K562 (cell line): ENCODE data around the gene CHD5. TPM values are rescaled to one million over a fixed set of nuclear protein-coding genes. Genes with fewer than 3 reads are reported as not detected.

Experiments
- ADNP ChIP-seq: fragments of 200-800 bp; sonication (Bioruptor generic); IDR thresholded peaks from 2 replicates; pipeline ENCODE4 v1.6.1; 2016; ENCODE audit warnings: missing genetic modification characterization, missing compliant biosample characterization
- ARID3A ChIP-seq: IDR thresholded peaks from 2 replicates; pipeline ENCODE4 v1.6.1; 2012; ENCODE audit warnings: low read depth, low read length, improper control_type of control experiment, borderline replicate concordance
- ARNT ChIP-seq, 2 experiments: fragments of 450-650 bp; IDR thresholded peaks; 2 replicates each; pipeline ENCODE4 v1.6.1; 2016; ENCODE audit warnings: mild to moderate bottlenecking in 1 of 2
- CHCHD3 ChIP-seq: fragments of 250-450 bp; sonication (Bioruptor Pico); IDR thresholded peaks from 2 replicates; pipeline ENCODE4 v2.1.2; 2022; ENCODE audit warnings: mild to moderate bottlenecking
- ETV1 ChIP-seq: fragments of 450-650 bp; conservative IDR thresholded peaks from 2 replicates; pipeline ENCODE4 v1.6.1; 2016; ENCODE audit warnings: missing genetic modification characterization, control low read depth, low read depth, missing compliant biosample characterization
- FUS ChIP-seq: fragments of 200-400 bp; formaldehyde crosslinking; optimal IDR thresholded peaks from 2 replicates; pipeline ENCODE3; 2017; ENCODE audit warnings: low read depth, low read length
- HNRNPK ChIP-seq: fragments of 200-400 bp; formaldehyde crosslinking; IDR thresholded peaks from one replicate; pipeline ENCODE4 v1.6.1; 2018; ENCODE audit warnings: mild to moderate bottlenecking, low read depth, low read length; ENCODE audit not compliant: poor library complexity, severe bottlenecking
- NRF1 ChIP-seq, 2 experiments: fragments of 450-650 bp; IDR thresholded peaks in 1 of 2; conservative IDR thresholded peaks in 1 of 2; 2 replicates each; pipeline ENCODE4 v1.6.1; 2014; ENCODE audit warnings: mild to moderate bottlenecking in 2 of 2
- PYGO2 ChIP-seq: fragments of 450-650 bp; IDR thresholded peaks from 2 replicates; pipeline ENCODE4 v1.6.1; 2016; ENCODE audit warnings: mild to moderate bottlenecking, missing genetic modification characterization, moderate library complexity, missing compliant biosample characterization
- SRSF3 ChIP-seq: fragments of 200-400 bp; formaldehyde crosslinking; IDR thresholded peaks from 2 replicates; pipeline ENCODE4 v1.6.1; 2016; ENCODE audit warnings: mild to moderate bottlenecking, low read length, moderate library complexity; ENCODE audit not compliant: insufficient read depth
- ZNF764 ChIP-seq: fragments of 250-450 bp; sonication (Bioruptor Pico); IDR thresholded peaks from 2 replicates; pipeline ENCODE4 v1.4.0; 2020; ENCODE audit warnings: low read depth, mild to moderate bottlenecking, moderate library complexity
- polyA plus RNA-seq, 8 experiments: library from polyadenylated mRNA; depleted of rRNA in 4 of 8; stranded (reverse) in 5 of 8; unstranded in 3 of 8; fragments of >200 nt; fragmentation: Nextera tagmentation in 2 of 8; fragmentation: Illumina TruSeq in 1 of 8; extraction: Ambion mirVana in 2 of 8; extraction: Trizol in 1 of 8; gene quantifications; 2 replicates each; pipeline versions ENCODE4 v1.2.1 to v1.2.3, GENCODE V29; 2011 to 2014; ENCODE audit warnings: inconsistent platforms in 1 of 8, missing spikeins in 1 of 8
- total RNA-seq, 7 experiments: library from RNA; depleted of rRNA in 6 of 7; stranded (reverse); fragments of >200 nt in 6 of 7; fragmentation: Illumina TruSeq in 2 of 7; extraction: Trizol in 2 of 7; gene quantifications; 2 replicates each; pipeline versions ENCODE4 v1.2.1 to v1.2.3, GENCODE V29; 2011 to 2021; ENCODE audit warnings: low replicate concordance in 1 of 7

The CHD5 gene
- total and polyA plus RNA-seq, 9 of the 15 experiments (the other 6 are each of a cell fraction or from before 2014, with no cell fraction given): 0.03 to 0.52 (median 0.11) TPM; not detected in 2

DNA sequence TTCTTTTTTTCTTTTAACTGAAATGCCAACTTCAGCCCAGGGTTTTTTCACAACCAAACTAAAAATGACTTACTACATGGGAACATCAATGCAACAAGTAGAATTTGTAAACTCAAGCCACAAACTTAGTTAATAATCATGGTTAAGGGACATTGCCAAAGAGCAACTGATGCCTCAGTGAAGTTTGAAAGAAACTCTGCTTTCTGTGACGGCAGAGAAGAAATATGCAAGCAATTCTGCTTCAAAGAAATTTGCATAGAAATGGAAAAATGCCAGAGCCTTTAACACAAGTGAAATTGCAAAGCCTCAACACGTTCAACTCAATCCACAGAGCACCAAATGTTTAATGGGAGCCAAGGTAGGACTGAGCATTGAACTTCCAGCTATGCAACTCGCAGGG is 5.0 kb upstream of the CHD5 start (continued):
- TF ChIP-seq CHCHD3: no peak
- TF ChIP-seq ETV1 (tag): no peak
- TF ChIP-seq ARID3A: no peak
- TF ChIP-seq NRF1 (conservative IDR thresholded peaks at IDR 0.05 in 1 of 2, IDR thresholded peaks at IDR 0.05 in 1 of 2): no peak
- TF ChIP-seq FUS: no peak
- no peak for TF ChIP-seq HNRNPK
- no peak for TF ChIP-seq ARNT (IDR thresholded peaks at IDR 0.05)
- TF ChIP-seq PYGO2 (tag): no peak
- no peak for TF ChIP-seq ADNP (tag)
- no peak for TF ChIP-seq SRSF3
- no peak for TF ChIP-seq ZNF764
